H1 (cell line): ENCODE measurements around the gene IGFBP4. TPM values are rescaled to one million over a fixed set of nuclear protein-coding genes. Genes with fewer than 3 reads are reported as not detected.

ENCODE experiments used
- CTCF ChIA-PET: fragments of 300-600 bp; sonication (Branson Sonifier 250); formaldehyde crosslinking; loops from one replicate; lab custom pipeline; 2021; ENCODE audit not compliant: partially characterized antibody; lab: Charles Lee
- POLR2A ChIA-PET: fragments of 300-600 bp; sonication (Branson Sonifier 250); formaldehyde crosslinking; loops from one replicate; lab custom pipeline; 2021; ENCODE audit warnings: inconsistent platforms; ENCODE audit not compliant: partially characterized antibody; lab: Charles Lee
- DNase-seq, 2 experiments: peaks; one replicate each; pipeline versions ENCODE4 v3.0.0 to v3.0.0-alpha.2; 2010 to 2022; ENCODE audit warnings: low spot score in 2 of 2, low read depth in 1 of 2, mixed read lengths in 1 of 2
- FAIRE-seq: peaks from 2 replicates; lab custom pipeline; 2011; peaks lifted over from hg19 to GRCh38; lab: Jason Lieb, UNC
- H2AFZ ChIP-seq: 2 replicates; pipeline ENCODE4 v1.8.1; 2012; ENCODE audit warnings: low read length, inconsistent platforms
- H2AK5ac ChIP-seq: 2 replicates; pipeline ENCODE4 v1.6.1; 2013; ENCODE audit warnings: low read depth, low read length
- H2BK120ac ChIP-seq: replicated peaks from 2 replicates; pipeline ENCODE3; 2013; ENCODE audit warnings: low read depth, low read length, inconsistent platforms
- H2BK12ac ChIP-seq: 2 replicates; pipeline ENCODE4 v1.6.1; 2013; ENCODE audit warnings: low read depth, low read length
- H2BK15ac ChIP-seq: 2 replicates; pipeline ENCODE4 v1.6.1; 2013; ENCODE audit warnings: low read length
- H2BK20ac ChIP-seq: 2 replicates; pipeline ENCODE4 v1.6.1; 2013; ENCODE audit warnings: low read length
- H2BK5ac ChIP-seq: 2 replicates; pipeline ENCODE4 v1.6.1; 2013; ENCODE audit warnings: low read depth, low read length
- H3K14ac ChIP-seq: 2 replicates; pipeline ENCODE4 v1.6.1; 2013; ENCODE audit warnings: inconsistent platforms; ENCODE audit not compliant: insufficient read length
- H3K18ac ChIP-seq: 2 replicates; pipeline ENCODE4 v1.6.1; 2013; ENCODE audit warnings: low read length; ENCODE audit errors: extremely low read depth
- H3K23ac ChIP-seq: 2 replicates; pipeline ENCODE4 v1.6.1; 2013; ENCODE audit warnings: inconsistent platforms; ENCODE audit not compliant: insufficient read length
- H3K23me2 ChIP-seq: 2 replicates; pipeline ENCODE4 v1.6.1; 2013; ENCODE audit warnings: low read depth, low read length
- H3K27ac ChIP-seq: 2 replicates; pipeline ENCODE4 v1.6.1; 2011; ENCODE audit warnings: low read depth, low read length, inconsistent platforms
- H3K27me3 ChIP-seq, 4 experiments: replicated peaks in 1 of 4; 1 replicate in 1 of 4; 2 replicates in 3 of 4; pipeline versions ENCODE4 v1.6.1 to v1.8.1; 2011 to 2013; ENCODE audit warnings: low read length in 3 of 4, mild to moderate bottlenecking in 3 of 4, inconsistent platforms in 2 of 4, mixed read lengths in 2 of 4, moderate library complexity in 1 of 4; ENCODE audit not compliant: control insufficient read depth in 3 of 4, insufficient read depth in 3 of 4; ENCODE audit errors: extremely low read depth in 1 of 4
- H3K36me3 ChIP-seq, 4 experiments: 2 replicates each; pipeline versions ENCODE4 v1.6.1 to v1.8.1; 2011 to 2013; ENCODE audit warnings: mild to moderate bottlenecking in 4 of 4, low read length in 3 of 4, moderate library complexity in 2 of 4, control low read depth in 1 of 4, inconsistent platforms in 1 of 4; ENCODE audit not compliant: insufficient read depth in 4 of 4, control insufficient read depth in 2 of 4
- H3K4ac ChIP-seq: replicated peaks from 2 replicates; pipeline ENCODE3; 2013; ENCODE audit warnings: low read length, low read depth, mixed read lengths, inconsistent platforms; ENCODE audit not compliant: insufficient read length
- H3K4me1 ChIP-seq, 4 experiments: replicated peaks in 1 of 4; 1 replicate in 1 of 4; 2 replicates in 3 of 4; pipeline versions ENCODE4 v1.6.1 to v1.8.1; 2011 to 2013; ENCODE audit warnings: low read length in 3 of 4, inconsistent platforms in 2 of 4, mixed read lengths in 1 of 4; ENCODE audit not compliant: insufficient read depth in 4 of 4, control insufficient read depth in 3 of 4
- H3K4me2 ChIP-seq, 2 experiments: 2 replicates each; pipeline versions ENCODE4 v1.6.1 to v1.8.1; 2011 to 2013; ENCODE audit warnings: low read depth in 2 of 2, low read length in 2 of 2, control low read depth in 1 of 2, inconsistent platforms in 1 of 2, mild to moderate bottlenecking in 1 of 2; ENCODE audit not compliant: insufficient read depth in 1 of 2
- H3K4me3 ChIP-seq, 4 experiments: fragments of 200-600, 300-600 bp in 1 of 4; sonication (generic), shearing (Covaris generic), sonication (Bioruptor Twin) in 1 of 4; 2 replicates each; pipeline versions ENCODE4 v1.5.1 to v1.8.1; 2011 to 2016; ENCODE audit warnings: low read length in 4 of 4, low read depth in 3 of 4, control low read depth in 2 of 4, inconsistent platforms in 2 of 4, mild to moderate bottlenecking in 2 of 4, mixed read lengths in 1 of 4, moderate library complexity in 1 of 4; ENCODE audit not compliant: insufficient read depth in 2 of 4; ENCODE audit errors: extremely low read depth in 1 of 4
- H3K56ac ChIP-seq: replicated peaks from 2 replicates; pipeline ENCODE3; 2013; ENCODE audit warnings: low read depth, mild to moderate bottlenecking, mixed read lengths, low read length, inconsistent platforms; ENCODE audit not compliant: insufficient read length
- H3K79me1 ChIP-seq: 2 replicates; pipeline ENCODE4 v1.6.1; 2013; ENCODE audit warnings: low read depth, low read length, control low read depth
- H3K79me2 ChIP-seq, 2 experiments: 2 replicates each; pipeline versions ENCODE4 v1.6.1 to v1.8.1; 2012 to 2013; ENCODE audit warnings: low read length in 2 of 2, mild to moderate bottlenecking in 2 of 2, inconsistent platforms in 1 of 2; ENCODE audit not compliant: insufficient read depth in 2 of 2, control insufficient read depth in 1 of 2
- H3K9ac ChIP-seq, 4 experiments: replicated peaks in 1 of 4; 1 replicate in 1 of 4; 2 replicates in 3 of 4; pipeline versions ENCODE4 v1.6.1 to v1.8.1; 2011 to 2013; ENCODE audit warnings: low read depth in 3 of 4, low read length in 3 of 4, control low read depth in 2 of 4, mild to moderate bottlenecking in 2 of 4, moderate library complexity in 2 of 4, inconsistent platforms in 1 of 4; ENCODE audit errors: extremely low read depth in 1 of 4
- H3K9me3 ChIP-seq, 2 experiments: 2 replicates each; pipeline versions ENCODE4 v1.6.1 to v1.8.1; 2012 to 2013; ENCODE audit warnings: mild to moderate bottlenecking in 2 of 2, moderate library complexity in 2 of 2, control low read depth in 1 of 2, inconsistent platforms in 1 of 2, low read depth in 1 of 2, low read length in 1 of 2, mixed read lengths in 1 of 2; ENCODE audit not compliant: insufficient read depth in 2 of 2
- H4K20me1 ChIP-seq, 2 experiments: replicated peaks in 1 of 2; 2 replicates each; pipeline versions ENCODE3 to v1.8.1; 2011 to 2013; ENCODE audit warnings: inconsistent platforms in 2 of 2, low read length in 2 of 2, mild to moderate bottlenecking in 1 of 2; ENCODE audit not compliant: insufficient read depth in 2 of 2, control insufficient read depth in 1 of 2
- H4K5ac ChIP-seq: 2 replicates; pipeline ENCODE4 v1.6.1; 2013; ENCODE audit warnings: low read length, low read depth, mixed read lengths, inconsistent platforms; ENCODE audit not compliant: insufficient read length
- H4K8ac ChIP-seq: 2 replicates; pipeline ENCODE4 v1.8.0; 2013; ENCODE audit warnings: mild to moderate bottlenecking, moderate library complexity, low read length, inconsistent platforms; ENCODE audit not compliant: insufficient read depth; ENCODE audit errors: extremely low read depth
- H4K91ac ChIP-seq: replicated peaks from 2 replicates; pipeline ENCODE3; 2013; ENCODE audit warnings: low read length, mixed read lengths, inconsistent platforms; ENCODE audit not compliant: insufficient read length
- CEBPB ChIP-seq: IDR thresholded peaks from 2 replicates; pipeline ENCODE4 v1.6.1; 2012; ENCODE audit warnings: low read depth, low read length
- CHD2 ChIP-seq: IDR thresholded peaks from 2 replicates; pipeline ENCODE4 v1.6.1; 2012; ENCODE audit warnings: low read length, improper control_type of control experiment
- CREB1 ChIP-seq: IDR thresholded peaks from 2 replicates; pipeline ENCODE4 v1.6.1; 2012; ENCODE audit warnings: inconsistent platforms
- CTBP2 ChIP-seq: IDR thresholded peaks from 2 replicates; pipeline ENCODE4 v1.7.0; 2011; ENCODE audit warnings: borderline replicate concordance, mild to moderate bottlenecking, moderate library complexity, mixed read lengths, low read length; ENCODE audit not compliant: insufficient read depth, insufficient read length
- EZH2 ChIP-seq: fragments of 200-600 bp; sonication (generic); IDR thresholded peaks from 2 replicates; pipeline ENCODE4 v1.7.1; 2012; ENCODE audit warnings: low read depth, mild to moderate bottlenecking, moderate library complexity, low read length, inconsistent platforms; ENCODE audit not compliant: severe bottlenecking
- KDM1A ChIP-seq: fragments of 200-600, 300-600 bp; sonication (generic); IDR thresholded peaks from 2 replicates; pipeline ENCODE4 v1.7.1; 2016; ENCODE audit warnings: mild to moderate bottlenecking, low read length, borderline replicate concordance
- POLR2AphosphoS5 ChIP-seq: IDR thresholded peaks from 2 replicates; pipeline ENCODE4 v1.6.1; 2011; ENCODE audit warnings: low read depth, low read length
- RAD21 ChIP-seq, 2 experiments: IDR thresholded peaks in 1 of 2; conservative IDR thresholded peaks in 1 of 2; 2 replicates each; pipeline ENCODE4 v1.6.1; 2011; ENCODE audit warnings: low read depth in 2 of 2, low read length in 2 of 2, improper control_type of control experiment in 1 of 2, inconsistent platforms in 1 of 2, mild to moderate bottlenecking in 1 of 2, moderate library complexity in 1 of 2
- SIX5 ChIP-seq: IDR thresholded peaks from 2 replicates; pipeline ENCODE4 v1.6.1; 2011; ENCODE audit warnings: mild to moderate bottlenecking, low read depth, low read length
- SP4 ChIP-seq: IDR thresholded peaks from 2 replicates; pipeline ENCODE4 v1.6.1; 2012; ENCODE audit warnings: low read length, inconsistent platforms
- SUZ12 ChIP-seq: fragments of 200-600 bp; sonication (generic); IDR thresholded peaks from 2 replicates; pipeline ENCODE4 v1.6.1; 2012; ENCODE audit warnings: mild to moderate bottlenecking, inconsistent platforms, low read length, moderate library complexity, mixed read lengths
- TAF7 ChIP-seq: optimal IDR thresholded peaks from 2 replicates; pipeline ENCODE3; 2011; ENCODE audit warnings: low read depth, mild to moderate bottlenecking, inconsistent platforms, low read length, moderate library complexity, borderline replicate concordance
- YY1 ChIP-seq: IDR thresholded peaks from 2 replicates; pipeline ENCODE4 v1.6.1; 2011; ENCODE audit warnings: low read depth, mild to moderate bottlenecking, low read length
- WGBS, 2 experiments: shearing (Covaris generic) in 1 of 2; methylation state at CpG; one replicate each; pipeline versions ENCODE4 v1.1.6 to v1.1.7; 2013 to 2015; ENCODE audit warnings: low lambda C conversion rate in 2 of 2, mixed read lengths in 2 of 2, inconsistent platforms in 1 of 2, low coverage in 1 of 2, missing lambda C conversion rate in 1 of 2; ENCODE audit not compliant: insufficient replicate concordance in 2 of 2, insufficient coverage in 1 of 2, insufficient read length in 1 of 2; ENCODE audit errors: extremely low coverage in 1 of 2, missing lambda C conversion rate in 1 of 2; 5-methylcytosine and 5-hydroxymethylcytosine counted together
- polyA plus RNA-seq, 7 experiments: library from polyadenylated mRNA; depleted of rRNA in 3 of 7; stranded (reverse) in 5 of 7; unstranded in 2 of 7; fragments of >200 nt in 5 of 7; fragments of 200-250 nt in 2 of 7; gene quantifications; 1 replicate in 5 of 7; 2 replicates in 1 of 7; 4 replicates in 1 of 7; pipeline versions ENCODE4 v1.2.1 to v1.2.3, GENCODE V29; 2011 to 2013; ENCODE audit warnings: missing spikeins in 2 of 7, mixed read lengths in 2 of 7
- total RNA-seq: library from RNA; stranded (reverse); fragmentation: NEBNext Ultra II Directional; extraction: Animal tissue kit (Norgen Biotek cat#: 25700); gene quantifications from 2 replicates; pipeline ENCODE4 v1.2.1, GENCODE V29; 2021

Gene IGFBP4
- total and polyA plus RNA-seq, 2 of the 8 experiments (the other 6 are each of a cell fraction or from before 2014, with no cell fraction given) = 85.5 to 105 TPM

DNA sequence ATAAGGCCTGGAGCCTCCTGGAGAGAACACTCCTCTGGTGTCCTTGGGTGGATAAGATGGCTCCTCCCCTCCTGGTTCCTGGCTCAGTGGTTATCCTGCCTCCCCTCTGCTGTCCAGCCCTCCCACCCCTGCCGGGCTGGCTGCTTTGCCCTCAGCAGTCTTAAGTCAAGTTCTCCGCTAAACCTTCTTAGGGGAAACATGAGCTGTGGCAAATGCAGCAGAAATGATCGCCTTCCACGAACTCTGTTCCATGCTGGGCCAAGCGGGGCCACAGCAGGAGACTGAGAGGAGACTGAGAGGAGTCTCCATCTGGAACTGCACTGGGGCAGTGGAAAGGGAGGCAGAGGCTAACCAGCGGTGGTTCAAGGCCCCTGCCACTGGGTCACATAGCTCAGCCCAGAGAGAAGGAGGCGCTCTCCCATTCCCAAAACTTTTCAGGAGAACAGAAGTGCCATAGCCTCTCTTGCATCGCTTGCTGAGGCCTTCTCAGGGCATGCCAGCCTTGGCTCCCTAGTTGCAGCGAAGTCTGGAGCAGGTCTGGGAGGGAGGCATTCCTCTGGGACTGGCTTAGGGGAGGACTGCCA is 31.3 kb downstream of the IGFBP4 start:
- Histone ChIP-seq H3K27me3 (no peaks in the 10 kb centered on the region; a peak in 1 of 7 replicates), H3K4ac (peak overlapping the region; percentile 29), H4K5ac (no peak overlapping the region), H2BK5ac (0 out of 2 replicates have a peak overlapping the region, but pooled peaks have one; percentile 26), H3K79me1 (no peaks in the 10 kb centered on the region), H3K9me3 (peaks cover 4 to 12% of the 10 kb centered on the region in 2 experiments; a peak in 2 of 4 replicates), H3K23ac (no peak overlapping the region), H3K36me3 (no peaks in the 10 kb centered on the region), H3K9ac (no peak overlapping the region), H2AK5ac (no peak overlapping the region; the same call in 1 of the 2 replicates), H3K14ac (no peak overlapping the region), H2BK120ac (peak overlapping the region; percentile 86), H3K4me2 (no peak overlapping the region), H3K4me1 (peaks cover 3 to 15% (median 10%) of the 10 kb centered on the region in 4 experiments), H2AFZ (no peak overlapping the region), H4K91ac (peak overlapping the region; percentile 79), H3K4me3 (no peak overlapping the region), H3K56ac (no peak overlapping the region), H4K8ac (0 out of 2 replicates have a peak overlapping the region, but pooled peaks have one; percentile 29), H3K79me2 (no peaks in the 10 kb centered on the region), H2BK12ac (peak overlapping the region; percentile 75; the same call in 1 of the 2 replicates), H3K18ac (peak overlapping the region; percentile 56; the same call in 1 of the 2 replicates), H2BK20ac (no peak overlapping the region), H2BK15ac (0 out of 2 replicates have a peak overlapping the region, but pooled peaks have one; percentile 46), H4K20me1 (no peaks in the 10 kb centered on the region), H3K27ac (no peak overlapping the region), H3K23me2 (no peaks in the 10 kb centered on the region; the same call in 1 of the 2 replicates)
- TF ChIP-seq TAF7 (no peak), YY1 (no peak), SIX5 (no peak), SP4 (no peak), CREB1 (no peak), CHD2 (no peak), RAD21 (IDR thresholded peaks at IDR 0.05 in 1 of 2, conservative IDR thresholded peaks at IDR 0.05 in 1 of 2; ENCODE audit: low read depth in 2 of 2, low read length in 2 of 2) (no peak), CTBP2 (no peak), SUZ12 (no peak), EZH2 (no peak), KDM1A (no peak), CEBPB (no peak), POLR2AphosphoS5 (no peak)
- CTCF ChIA-PET = interaction anchor here (0.8 to 34.1 kb wide), 10 partner anchors 12 to 116 kb away, joined by 3 to 739 read pairs (median 18); partner anchors contain the start of gene IGFBP4
- FAIRE-seq (no peak), DNase-seq (no peak)
- 88% methylated on average over 8 of the region's 9 CpGs; no CpG with 5 or more reads in 1 of the 2 experiments for WGBS, 2 experiments
- POLR2A ChIA-PET = interaction anchor here (0.8 to 1.4 kb wide), 3 partner anchors 10 to 52 kb away, joined by 3 to 6 read pairs (median 3); no protein-coding TSS in a partner anchor
